ENCODE measurements around the gene TRAPPC6A.

DNA sequence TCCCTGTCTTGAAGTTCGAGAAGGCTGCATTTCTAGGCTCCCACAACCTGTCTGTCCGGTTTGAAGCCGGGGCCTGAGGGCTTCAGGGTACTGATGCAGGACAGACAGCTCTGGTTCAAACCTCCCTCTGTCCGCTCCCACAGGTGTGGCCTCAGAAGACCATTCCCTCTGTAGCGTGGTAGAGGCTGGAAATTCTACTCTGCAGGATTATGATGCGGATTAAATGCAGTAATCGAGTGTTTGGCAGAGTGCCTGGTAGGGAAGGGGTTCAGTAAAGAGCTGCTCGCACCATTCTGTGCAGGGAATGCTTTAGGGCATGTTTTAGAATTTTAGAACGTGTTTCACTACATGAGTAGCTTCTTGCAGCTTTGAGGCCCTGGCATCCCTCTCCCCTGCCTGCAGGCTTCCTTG, 54.6 kb downstream of the TRAPPC6A start:
- TF ChIP-seq, protein P1, sequence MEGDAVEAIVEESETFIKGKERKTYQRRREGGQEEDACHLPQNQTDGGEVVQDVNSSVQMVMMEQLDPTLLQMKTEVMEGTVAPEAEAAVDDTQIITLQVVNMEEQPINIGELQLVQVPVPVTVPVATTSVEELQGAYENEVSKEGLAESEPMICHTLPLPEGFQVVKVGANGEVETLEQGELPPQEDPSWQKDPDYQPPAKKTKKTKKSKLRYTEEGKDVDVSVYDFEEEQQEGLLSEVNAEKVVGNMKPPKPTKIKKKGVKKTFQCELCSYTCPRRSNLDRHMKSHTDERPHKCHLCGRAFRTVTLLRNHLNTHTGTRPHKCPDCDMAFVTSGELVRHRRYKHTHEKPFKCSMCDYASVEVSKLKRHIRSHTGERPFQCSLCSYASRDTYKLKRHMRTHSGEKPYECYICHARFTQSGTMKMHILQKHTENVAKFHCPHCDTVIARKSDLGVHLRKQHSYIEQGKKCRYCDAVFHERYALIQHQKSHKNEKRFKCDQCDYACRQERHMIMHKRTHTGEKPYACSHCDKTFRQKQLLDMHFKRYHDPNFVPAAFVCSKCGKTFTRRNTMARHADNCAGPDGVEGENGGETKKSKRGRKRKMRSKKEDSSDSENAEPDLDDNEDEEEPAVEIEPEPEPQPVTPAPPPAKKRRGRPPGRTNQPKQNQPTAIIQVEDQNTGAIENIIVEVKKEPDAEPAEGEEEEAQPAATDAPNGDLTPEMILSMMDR (IDR thresholded peaks at IDR 0.05; ENCODE audit: low read length) = no peak
- TF ChIP-seq EZH2 (IDR thresholded peaks at IDR 0.05; ENCODE audit: borderline replicate concordance, low read length) = no peak

All from OCI-LY1 (cell line).